ENCODE measurements around the gene RRH.
"Not testable (repeated sequence)": the region's sequence is repeated elsewhere in the genome, so short reads cannot be mapped to it uniquely, and the experiment has no call there.

The RRH gene

GRCh38 chr4:109827672-109828071, at the start of gene RRH:
RRH (plus strand) TSS chr4:109827972; CDS start chr4:109828028, 56 bp downstream.
- DNase-seq = no peak

GRCh38 chr4:109782092-109782491, 45.7 kb upstream of the RRH start:
- DNase-seq = not testable (repeated sequence)

GRCh38 chr4:109786846-109787245, 40.9 kb upstream of the RRH start:
- DNase-seq = no peak

GRCh38 chr4:109787807-109788206, 40.0 kb upstream of the RRH start:
- no peak for DNase-seq

- DNase-seq = no peak
Measured at GRCh38 chr4:109795059-109795458, 32.7 kb upstream of the RRH start.

GRCh38 chr4:109798866-109799265, 28.9 kb upstream of the RRH start:
- DNase-seq = no peak

GRCh38 chr4:109801099-109801789, 26.5 kb upstream of the RRH start:
- DNase-seq = no peak

GRCh38 chr4:109801895-109802319, 25.9 kb upstream of the RRH start, which contains the start of gene CFI:
CFI (minus strand) TSS chr4:109801999; CDS start chr4:109801971, 28 bp downstream.
- no peak for DNase-seq

GRCh38 chr4:109803924-109804571, 23.7 kb upstream of the RRH start:
- DNase-seq = no peak

GRCh38 chr4:109809655-109810054, 18.1 kb upstream of the RRH start:
- DNase-seq = no peak

GRCh38 chr4:109810552-109811387, 17.0 kb upstream of the RRH start:
- DNase-seq = no peak

GRCh38 chr4:109811707-109812106, 16.1 kb upstream of the RRH start:
- no peak for DNase-seq

GRCh38 chr4:109815151-109816081, 12.4 kb upstream of the RRH start, which contains the start of gene GAR1:
GAR1 (plus strand) TSS chr4:109815762; CDS start chr4:109816165, 403 bp downstream.
- DNase-seq = peak; percentile 81

GRCh38 chr4:109816082-109816442, 11.7 kb upstream of the RRH start:
- DNase-seq = peak; percentile 34

GRCh38 chr4:109816894-109817293, 10.9 kb upstream of the RRH start:
- DNase-seq = no peak

- DNase-seq = no peak
Measured at GRCh38 chr4:109818268-109818667, 9.5 kb upstream of the RRH start.

- DNase-seq = no peak
Measured at GRCh38 chr4:109820563-109820962, 7.2 kb upstream of the RRH start.

GRCh38 chr4:109821185-109821584, 6.6 kb upstream of the RRH start:
- DNase-seq = no peak

- DNase-seq = no peak
Measured at GRCh38 chr4:109826719-109827118, 1.1 kb upstream of the RRH start.

- DNase-seq = no peak
Measured at GRCh38 chr4:109833756-109834155, 6.0 kb downstream of the RRH start.

GRCh38 chr4:109836985-109837384, 9.2 kb downstream of the RRH start:
- DNase-seq = no peak

- no peak for DNase-seq
Measured at GRCh38 chr4:109846395-109847098, 18.8 kb downstream of the RRH start.
